Measurements from ENCODE around the gene RIPOR3.
"Not testable (repeated sequence)": the region's sequence is repeated elsewhere in the genome, so short reads cannot be mapped to it uniquely, and the experiment has no call there.

The RIPOR3 gene

DNA sequence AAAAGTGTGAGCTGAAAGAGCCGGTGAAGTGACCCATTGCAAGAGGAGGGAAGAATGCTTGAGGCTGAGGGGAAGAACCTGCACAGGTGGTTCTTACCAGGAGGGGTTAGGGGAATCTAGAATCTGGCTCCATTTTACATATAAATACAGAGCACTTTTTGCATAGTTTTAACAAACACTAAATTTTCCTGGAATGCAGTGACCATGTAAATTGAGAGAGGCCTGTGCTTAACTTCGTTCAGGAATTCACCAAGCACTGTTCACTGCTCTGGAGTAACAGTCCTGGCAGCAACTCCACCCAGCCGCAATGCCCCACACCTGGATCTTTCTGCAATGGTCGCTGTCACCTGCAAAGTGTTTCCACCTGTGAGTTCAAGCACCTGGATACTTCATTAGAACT lies 13.2 kb upstream of the RIPOR3 start:
- no peak for DNase-seq (ENCODE audit: low spot score)

DNA sequence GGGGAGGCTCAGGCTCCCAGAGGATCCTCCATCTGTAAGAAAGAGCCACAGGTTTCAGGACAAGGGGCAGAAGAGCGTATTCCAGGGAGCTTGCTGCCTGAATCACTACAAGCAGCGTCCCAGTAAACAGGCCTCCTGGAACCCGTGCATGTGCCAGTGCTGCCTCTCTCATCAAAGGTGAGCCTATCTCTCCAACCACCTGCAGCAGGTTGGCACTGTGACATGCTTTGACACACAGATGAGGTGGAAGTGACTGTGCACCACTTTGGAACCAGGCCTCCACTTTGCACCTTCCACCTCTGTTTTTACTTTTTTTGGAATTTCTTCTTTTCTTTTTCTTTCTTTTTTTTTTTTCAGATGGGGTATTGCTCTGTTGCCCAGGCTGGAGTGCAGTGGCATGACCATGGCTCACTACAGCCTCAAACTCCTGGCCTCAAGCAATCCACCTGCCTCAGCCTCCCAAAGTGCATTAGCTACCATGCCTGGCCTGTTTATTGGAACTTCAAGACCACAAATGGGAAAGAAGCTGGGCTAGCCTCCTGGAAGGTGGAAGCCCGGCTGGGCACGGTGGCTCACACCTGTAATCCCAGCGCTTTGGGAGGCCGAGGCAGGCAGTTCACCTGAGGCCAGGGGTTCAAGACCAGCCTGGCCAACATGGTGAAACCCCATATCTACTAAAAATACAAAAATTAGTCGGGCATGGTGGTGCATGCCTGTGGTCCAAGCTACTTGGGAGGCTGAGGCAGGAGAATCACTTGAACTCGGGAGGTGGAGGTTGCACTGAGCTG lies 12.5 kb upstream of the RIPOR3 start:
- DNase-seq (ENCODE audit: low spot score): not testable (repeated sequence)

DNA sequence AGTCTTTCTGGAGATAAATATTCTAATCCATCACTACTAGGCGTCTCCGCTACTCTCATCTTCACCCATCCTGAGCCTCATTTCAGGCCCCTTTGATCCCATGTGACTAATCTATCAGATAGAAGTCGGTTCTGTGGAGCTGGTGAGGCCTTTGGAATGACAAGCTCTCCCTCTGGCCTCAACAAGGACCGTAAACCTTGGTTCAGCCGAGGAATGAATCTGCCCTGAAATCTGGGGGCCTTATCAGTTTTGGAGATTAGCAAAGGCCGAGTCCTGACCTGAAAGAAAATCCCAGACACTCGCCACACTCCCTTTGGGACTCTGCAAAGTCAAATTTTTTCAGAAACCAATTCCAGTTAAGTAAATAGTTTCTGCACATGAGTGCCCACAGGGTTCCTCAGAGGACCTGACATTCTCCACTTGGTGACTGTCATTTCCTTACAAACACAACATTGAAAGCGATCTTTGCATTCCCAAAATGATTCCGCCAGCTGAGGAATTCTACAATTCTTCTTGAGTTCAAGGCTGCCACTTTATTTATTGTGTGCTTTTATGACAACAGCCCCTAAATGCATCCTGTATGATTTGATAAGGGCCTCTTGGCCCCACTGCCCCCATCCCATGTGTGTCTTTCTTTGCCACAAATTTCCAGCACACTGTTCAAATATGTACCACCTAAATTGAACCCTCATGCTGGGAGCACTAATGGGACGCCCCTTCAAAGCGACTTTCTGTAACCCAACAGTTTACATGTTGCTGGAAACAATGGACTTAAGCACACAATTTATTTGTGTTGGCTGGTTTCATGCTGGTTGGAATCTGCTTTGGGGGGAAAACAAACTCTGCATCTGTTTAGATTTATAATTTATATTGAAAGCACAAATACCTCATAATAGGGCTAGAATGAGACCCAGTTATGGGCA lies 10.0 kb upstream of the RIPOR3 start:
- DNase-seq (ENCODE audit: low spot score): no peak

DNA sequence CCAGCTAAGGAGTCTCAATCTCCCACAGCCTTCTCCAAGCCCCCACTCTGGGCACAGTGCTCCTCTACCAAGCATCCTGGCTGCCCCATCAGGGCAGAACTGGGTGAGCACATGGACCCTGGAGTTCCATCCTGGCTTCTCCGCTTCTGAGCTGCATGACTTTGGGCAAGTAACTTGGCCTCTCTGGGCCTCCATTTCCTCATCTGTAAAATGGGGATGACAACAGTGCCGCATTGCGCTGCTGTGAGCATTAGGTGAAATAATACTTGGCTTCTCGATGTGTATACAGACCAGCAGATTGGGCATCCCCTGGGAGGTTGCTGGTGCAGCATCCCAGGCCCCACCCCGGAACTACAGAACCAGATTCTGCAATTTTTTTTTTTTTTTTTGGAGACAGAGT lies 8.3 kb upstream of the RIPOR3 start:
- no peak for DNase-seq (ENCODE audit: low spot score)

DNA sequence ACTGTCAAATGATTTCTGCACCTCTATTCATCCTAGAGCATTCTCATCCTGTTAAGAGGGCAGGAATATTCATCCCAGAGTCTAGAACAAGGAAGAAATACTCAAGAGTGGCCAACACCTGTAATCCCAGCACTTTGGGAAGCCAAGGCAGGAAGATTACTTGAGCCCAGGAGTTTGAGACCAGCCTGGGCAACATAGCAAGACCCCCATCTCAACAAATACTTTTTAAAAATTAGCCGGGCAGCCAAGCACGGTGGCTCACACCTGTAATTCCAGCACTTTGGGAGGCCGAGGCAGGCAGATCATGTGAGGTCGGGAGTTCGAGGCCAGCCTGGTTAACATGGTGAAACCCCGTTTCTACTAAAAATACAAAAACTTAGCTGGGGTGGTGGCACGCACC lies 6.9 kb upstream of the RIPOR3 start:
- DNase-seq (ENCODE audit: low spot score): not testable (repeated sequence)

DNA sequence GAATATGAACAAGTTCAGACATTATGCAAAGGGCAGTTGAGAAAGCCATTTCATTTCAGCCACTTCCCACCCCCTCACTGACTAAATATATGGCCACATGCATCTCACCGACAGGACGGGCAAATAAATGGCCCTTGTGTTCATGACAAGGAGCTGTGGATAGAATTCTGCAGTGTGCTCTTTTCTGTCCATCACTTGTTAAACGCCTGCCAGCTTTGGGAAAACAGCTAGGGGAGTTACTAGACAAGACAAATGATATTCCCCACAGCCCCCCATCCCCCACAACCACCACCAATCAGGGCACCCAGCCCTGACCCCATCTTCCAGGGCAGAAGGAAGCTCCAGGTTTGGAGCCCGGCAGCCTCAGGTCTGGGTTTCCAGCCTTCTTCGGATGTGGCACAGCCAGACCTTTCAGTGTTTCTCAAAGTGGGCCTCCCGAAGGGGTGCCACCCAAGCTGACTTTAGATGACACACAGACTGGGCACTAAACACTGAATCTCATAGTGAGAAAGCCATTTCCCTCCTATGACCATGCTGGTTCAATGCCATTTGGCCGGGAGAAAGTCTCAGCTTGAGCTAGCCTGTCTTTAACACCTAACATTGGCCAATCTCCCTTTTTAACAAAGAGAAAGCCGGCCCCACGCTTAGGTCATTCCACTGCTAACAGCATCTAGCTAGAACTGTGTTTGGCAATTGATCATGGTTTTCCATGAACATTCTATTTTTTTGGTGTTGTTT lies 4.0 kb upstream of the RIPOR3 start:
- DNase-seq (ENCODE audit: low spot score): no peak

DNA sequence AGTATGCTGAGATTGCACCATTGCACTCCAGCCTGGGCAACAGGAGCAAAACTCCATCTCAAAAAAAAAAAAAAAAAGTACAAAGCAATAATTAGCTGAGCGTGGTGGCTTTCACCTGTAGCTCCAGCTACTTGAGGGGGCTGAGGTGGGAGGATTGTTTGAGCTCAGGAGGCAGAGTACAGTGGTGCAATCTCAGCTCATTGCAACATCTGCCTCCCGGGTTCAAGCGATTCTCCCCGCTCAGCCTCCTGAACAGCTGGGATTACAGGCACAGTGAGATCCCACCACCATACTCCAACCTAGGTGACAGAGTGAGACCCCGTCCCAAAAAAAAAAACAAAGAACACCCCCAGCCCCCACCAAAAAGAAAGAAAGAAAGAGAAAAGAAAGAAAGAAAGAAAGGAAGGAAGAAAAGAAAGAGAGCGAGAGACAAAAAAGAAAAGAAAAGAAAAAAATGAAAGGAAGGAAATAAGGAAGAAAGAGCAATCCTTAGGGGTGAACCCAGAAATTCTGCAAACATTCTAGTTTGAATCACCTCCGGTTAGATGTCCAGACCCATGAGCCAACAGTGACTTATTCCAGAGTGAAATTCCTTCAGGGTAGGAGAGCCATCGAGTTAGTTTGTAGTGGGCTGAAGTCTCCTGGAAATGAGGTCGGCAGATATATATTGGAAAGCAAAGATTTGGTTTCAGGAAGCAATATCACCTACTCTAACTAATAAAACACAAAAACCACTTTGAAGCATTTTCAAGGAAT lies 3.2 kb upstream of the RIPOR3 start:
- no peak for DNase-seq (ENCODE audit: low spot score)

DNA sequence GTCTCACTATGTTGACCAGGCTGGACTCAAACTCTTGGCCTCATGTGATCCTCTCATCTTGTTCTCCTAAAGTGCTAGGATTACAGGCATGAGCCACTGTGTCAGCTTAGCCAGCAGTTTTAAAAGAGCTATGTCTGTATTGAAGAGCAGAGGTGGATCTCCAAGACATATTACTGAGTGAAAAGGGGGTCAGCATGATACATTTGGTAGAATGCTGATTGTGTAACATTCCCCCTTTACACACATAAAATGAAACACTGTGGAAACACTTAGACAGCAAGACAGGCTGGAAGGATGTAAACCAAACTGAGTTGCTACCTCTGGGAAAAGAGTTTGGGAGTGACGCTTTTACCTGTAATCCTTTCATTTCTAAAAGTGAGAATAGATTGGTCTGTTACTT lies 1.7 kb upstream of the RIPOR3 start:
- DNase-seq (ENCODE audit: low spot score): no peak

DNA sequence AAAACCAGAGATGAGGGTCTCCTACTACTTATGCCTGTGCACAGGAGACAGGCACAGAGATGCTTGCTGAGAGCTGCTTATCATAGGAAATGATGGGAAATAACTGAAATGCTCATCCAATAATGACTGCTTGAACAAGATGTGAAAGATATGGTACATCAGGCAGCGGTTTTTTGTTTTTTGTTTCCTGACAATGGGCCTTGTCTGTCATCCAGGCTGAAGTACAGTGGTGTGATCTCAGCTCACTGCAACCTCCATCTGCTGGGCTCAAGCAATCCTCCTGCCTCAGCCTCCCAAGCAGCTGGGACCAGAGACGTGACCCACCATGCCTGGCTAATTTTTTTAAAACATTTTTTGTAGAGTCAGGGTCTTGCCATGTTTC lies 1.2 kb upstream of the RIPOR3 start:
- DNase-seq (ENCODE audit: low spot score): no peak

DNA sequence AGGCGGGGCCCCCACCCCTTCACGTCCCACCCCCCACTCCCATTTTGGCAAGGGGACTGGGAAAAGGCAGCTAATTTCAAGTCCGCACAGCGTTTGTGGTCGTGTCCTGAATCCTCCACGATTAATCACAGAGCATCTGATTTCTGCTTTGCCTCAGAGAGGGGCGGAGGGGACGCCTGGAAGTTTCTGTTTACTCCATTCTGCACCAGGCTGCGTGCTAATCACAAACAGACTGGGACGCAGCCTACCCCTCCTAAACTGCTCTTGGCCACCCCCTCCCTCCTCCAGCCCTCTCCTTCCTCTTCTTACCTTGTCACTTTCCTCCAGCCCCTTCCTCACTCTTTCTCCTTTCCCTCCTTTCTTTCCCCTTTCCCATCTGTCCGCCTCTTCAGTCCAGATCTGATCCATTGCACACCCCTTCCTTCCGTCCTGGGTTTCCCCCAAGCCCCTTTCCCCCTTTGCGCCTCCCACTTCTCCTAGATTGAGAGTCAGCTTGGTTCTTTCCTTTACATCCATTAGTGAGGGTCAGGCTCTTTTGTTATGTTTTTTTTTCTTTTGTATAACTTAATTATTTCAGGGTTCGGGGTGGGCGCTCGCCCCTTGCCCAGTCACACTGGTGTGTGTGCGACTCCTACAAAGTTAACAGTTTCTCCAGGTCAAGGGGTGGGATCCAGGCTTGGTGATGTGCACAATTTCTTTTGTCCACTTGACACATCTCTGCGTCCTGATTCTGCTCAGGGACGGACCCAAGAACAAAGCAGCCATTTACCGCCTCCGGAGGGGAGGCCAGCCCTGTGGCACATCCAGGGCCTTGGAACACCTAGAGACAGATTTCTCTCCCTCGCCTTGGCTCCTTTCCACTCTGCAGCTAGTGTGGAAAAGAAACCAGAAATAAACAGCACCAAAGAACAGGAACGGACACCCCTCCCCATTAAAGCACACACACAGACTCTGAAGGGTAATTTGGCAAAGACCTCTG lies 520 bp upstream of the RIPOR3 start:
- DNase-seq (ENCODE audit: low spot score): no peak

DNA sequence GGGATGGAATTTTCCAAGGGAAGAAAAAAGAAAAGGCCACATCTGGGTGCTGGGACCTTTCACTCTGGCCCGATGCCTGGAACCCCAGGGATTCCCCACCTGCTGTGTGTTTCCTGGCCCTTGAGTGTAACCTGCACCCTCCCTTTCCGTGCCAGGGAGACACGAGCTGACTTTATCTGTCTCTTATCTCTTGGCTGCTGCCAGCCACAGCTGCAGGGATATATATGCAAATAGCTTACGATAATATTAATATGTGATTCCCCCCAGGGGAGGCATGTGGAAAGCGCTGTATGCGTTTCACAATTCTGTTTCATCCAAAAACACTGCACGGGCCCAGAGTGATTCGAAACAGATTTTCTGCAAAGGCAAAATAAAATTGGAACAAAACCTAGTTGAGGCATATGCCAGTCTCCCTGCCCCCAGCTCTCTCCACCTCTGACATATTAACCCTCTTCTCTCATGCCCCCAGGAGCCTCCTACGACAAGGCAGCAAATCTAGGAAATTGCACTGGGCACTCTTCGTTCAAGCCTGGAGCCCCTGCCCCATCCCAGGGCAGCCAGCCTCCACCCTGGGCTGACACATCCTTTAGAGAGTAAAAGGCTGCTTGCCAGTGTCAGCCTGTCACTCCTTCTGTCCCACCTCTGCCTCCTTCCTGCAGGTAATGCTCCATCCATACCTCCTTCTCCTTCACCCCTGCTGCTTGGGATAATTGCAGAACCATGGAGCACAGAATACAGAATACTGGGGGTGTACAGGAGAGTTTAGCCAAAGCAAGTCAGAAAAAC lies 1.3 kb downstream of the RIPOR3 start:
- DNase-seq (ENCODE audit: low spot score): no peak

DNA sequence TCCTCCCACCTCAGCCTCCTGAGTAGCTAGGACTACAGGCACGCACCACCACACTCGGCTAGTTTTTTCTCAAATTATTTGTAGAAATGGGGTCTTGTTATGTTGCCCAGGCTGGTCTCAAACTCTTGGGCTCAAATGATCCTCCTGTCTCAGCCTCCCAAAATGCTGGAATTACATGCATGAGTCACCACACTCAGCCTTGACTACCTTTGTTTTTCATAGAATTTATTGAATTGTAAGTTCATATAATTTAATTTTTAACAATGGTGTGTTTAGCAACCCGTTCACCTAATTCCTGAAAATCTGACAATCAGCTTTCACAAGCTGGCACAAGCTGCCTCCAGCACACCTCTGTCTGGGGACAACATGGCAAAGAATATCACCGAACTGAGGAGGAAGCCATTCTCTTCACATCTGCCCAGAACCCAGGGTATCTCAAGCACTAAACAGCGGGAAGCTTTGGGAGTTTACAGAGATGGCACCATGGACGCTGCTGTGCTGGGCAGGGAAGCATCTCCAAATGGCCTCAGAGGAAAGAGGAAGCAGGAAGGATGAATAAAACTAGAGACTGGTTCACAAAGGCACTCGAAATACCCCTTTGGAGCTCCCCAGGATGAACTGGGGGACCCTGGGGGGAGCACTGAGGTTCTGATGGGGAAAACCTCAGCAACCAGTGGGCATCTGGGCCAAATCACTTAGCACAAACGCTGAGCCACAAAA lies 2.9 kb downstream of the RIPOR3 start:
- no peak for DNase-seq (ENCODE audit: low spot score)

DNA sequence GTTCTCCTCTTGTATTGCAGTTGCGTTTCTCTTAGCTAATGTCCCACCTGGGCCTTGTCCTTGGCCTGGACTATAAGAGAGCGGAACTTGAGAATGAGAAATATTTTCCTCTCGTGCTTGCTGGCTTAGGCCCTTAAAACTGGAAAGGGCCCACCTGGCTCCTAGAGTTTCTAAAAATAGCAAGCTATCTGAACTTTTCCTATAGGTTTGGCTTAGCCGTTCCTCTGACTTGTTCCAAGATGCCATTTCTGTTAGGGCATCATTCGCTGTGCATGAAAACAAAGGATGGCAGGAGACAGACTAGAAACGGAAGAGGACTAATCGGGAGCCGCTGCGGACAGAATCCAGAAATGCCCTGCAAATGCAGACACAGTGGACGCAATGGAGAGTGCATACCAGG lies 4.5 kb downstream of the RIPOR3 start:
- no peak for DNase-seq (ENCODE audit: low spot score)

DNA sequence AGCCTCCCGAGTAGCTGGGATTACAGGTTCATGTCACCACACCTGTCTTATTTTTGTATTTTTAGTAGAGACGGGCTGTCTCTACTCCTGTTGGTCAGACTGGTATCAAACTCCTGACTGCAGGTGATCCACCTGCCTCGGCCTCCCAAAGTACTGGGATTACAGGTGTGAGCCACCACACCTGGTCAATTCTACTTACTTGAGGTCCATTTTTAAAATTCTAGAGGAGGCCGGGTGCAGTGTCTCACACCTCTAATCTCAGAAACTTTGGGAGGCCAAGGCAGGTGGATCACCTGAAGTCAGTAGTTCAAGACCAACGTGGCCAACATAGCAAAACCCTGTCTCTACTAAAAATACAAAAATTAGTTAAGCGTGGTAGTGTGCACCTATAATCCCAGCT lies 7.8 kb downstream of the RIPOR3 start:
- DNase-seq (ENCODE audit: low spot score): no peak

DNA sequence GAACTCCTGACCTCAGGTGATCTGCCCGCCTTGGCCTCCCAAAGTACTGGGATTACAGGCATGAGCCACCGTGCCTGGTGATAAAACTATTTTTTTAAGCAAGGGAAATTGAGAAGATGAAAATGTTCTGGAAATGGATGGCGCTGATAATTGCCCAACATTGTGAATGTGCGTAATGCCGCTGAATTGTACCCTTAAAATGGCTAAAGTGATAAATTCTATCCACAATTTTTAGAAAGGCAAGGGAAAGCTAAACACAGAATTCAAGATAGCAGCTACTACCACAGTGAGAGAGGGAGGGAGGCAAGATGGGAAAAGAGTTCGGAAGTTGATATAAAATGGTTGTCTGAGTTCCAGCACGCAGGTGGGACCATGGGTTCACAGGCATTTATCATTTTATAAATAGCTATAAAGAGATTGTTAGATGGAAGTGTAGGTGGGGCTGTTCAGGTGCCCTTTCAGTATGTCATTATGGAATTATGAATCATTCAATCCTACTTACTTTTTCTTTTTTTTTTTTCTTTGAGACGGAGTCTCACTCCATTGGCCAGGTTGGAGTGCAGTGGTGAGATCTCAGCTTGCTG lies 8.3 kb downstream of the RIPOR3 start:
- DNase-seq (ENCODE audit: low spot score): no peak

DNA sequence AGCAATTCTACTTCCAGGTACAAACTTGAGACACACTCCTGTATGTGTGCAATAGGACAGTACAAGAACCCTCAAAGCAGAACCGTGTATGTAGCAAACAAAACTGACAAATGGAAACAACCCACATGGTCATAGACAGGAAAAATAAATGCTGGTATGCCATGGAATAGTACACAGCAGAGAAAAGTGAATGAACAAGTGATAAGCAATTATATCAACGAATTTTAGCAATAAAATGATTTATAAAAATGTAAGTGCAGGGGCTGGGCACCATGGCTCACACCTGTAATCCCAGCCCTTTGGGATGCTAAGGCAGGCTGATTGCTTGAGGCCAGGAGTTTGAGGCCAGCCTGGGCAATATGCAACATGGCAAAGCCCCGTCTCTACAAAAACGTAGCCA lies 9.3 kb downstream of the RIPOR3 start:
- DNase-seq (ENCODE audit: low spot score): no peak

DNA sequence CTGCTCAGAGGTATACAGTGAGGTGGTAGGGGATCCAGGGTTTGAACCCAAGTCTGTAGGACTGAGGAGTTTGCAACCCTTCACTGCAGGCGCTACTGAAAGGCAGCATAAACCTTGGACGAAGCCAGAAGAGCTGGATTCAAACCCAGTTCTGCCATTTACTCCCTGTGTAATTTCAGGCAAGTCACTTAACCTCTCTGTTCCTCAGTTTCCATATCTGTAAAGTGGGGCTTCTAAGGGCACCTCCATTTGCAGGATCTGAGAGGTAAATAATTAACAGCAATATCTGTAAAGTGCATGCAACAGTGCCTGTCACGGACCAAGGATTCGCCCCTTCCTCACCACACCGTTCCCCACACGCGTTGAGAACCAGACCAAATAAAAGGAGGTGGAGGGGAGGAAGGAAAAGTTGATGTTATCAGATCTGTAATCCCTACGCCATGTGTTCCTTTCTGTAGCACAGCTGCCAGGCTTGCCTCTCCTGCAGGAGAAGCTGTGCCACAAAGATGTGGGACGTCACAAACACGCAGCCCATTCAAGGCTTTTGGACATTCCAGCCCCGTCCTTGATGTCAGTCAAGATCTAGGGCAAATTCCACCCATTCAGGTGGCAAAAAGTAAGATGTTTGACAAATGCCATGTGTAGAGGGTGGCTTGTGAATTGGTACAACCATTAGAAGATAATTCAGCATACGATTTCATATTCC lies 9.8 kb downstream of the RIPOR3 start:
- DNase-seq (ENCODE audit: low spot score): no peak
